Measurements from ENCODE around the gene LACC1. TPM values are rescaled to one million over a fixed set of nuclear protein-coding genes. Genes with fewer than 3 reads are reported as not detected.

The LACC1 gene
- total RNA-seq, 1 experiment from 2014 or later = 3.4 TPM

GRCh38 chr13:43883631-43884030 lies 3.9 kb downstream of the LACC1 start:
- DNase-seq (ENCODE audit: low read depth) = no peak

GRCh38 chr13:43884222-43884621 lies 4.5 kb downstream of the LACC1 start:
- no peak for DNase-seq (ENCODE audit: low read depth)

DNA sequence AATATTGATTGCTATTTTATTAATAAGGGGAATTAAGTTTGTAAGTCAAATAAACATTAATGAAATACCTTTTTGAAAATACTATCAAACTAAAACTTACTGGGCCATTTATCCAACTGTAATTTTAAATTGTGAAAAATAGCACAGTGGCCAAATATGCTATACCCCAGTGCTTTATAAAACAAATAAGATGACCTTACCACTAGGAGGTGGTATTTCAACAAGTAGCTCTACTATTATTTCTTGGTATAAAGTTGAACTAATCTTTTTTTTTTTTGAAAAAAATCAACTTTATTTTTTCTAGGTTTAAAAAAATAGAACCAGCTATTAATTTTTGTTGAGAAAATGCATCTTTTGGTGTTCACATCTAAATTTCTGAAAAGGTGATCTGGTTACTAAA lies 14.7 kb downstream of the LACC1 start:
- DNase-seq (ENCODE audit: low read depth) = no peak

DNA sequence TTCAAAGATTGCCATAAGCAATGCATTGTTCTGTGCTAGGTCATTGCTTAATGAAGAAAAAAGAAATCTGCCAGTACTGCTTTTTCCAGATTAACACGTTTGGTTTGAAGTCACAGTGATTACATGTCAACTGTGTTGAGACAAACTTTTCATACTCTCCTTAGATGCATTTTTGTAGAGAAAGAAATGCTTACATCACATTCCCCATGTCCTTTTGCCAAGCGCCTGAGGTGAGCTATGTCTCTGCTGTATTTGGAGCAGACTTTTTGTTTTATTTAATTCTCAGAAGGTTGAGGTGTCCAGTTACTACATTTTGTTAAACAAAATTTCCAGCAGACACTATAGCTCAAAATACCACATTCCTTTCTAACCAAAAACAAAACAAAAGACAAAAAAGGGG lies 16.2 kb downstream of the LACC1 start:
- peak; percentile 41 for DNase-seq (ENCODE audit: low read depth)

GRCh38 chr13:43905435-43906031 lies 25.8 kb downstream of the LACC1 start:
- peak; percentile 64 for DNase-seq (ENCODE audit: low read depth)

GRCh38 chr13:43908156-43909126 lies 28.7 kb downstream of the LACC1 start:
- peak; percentile 58 for DNase-seq (ENCODE audit: low read depth)

DNA sequence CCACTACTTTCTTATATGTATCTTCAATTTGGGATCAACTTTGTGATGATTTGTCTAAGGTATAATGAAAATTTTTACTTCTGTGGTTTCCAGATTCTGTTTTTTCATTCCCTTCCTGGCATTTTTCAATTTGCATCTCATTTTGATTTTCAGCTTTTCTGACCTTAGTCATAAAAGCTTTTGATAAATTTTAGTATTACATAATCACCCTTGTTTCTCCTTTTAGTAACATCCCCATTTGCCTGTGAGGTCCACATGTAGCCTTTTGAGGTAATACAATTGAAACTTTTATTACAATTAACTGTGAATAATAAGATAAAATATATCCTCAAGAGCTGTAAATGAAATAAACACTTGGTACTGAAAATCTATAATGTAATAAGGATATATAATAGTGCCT lies 31.2 kb downstream of the LACC1 start:
- DNase-seq (ENCODE audit: low read depth) = no peak

GRCh38 chr13:43911278-43911677 lies 31.6 kb downstream of the LACC1 start:
- no peak for DNase-seq (ENCODE audit: low read depth)

GRCh38 chr13:43911871-43912270 lies 32.2 kb downstream of the LACC1 start:
- no peak for DNase-seq (ENCODE audit: low read depth)

- DNase-seq (ENCODE audit: low read depth) = peak; percentile 18
Observed at GRCh38 chr13:43915451-43915850, 35.7 kb downstream of the LACC1 start.

DNA sequence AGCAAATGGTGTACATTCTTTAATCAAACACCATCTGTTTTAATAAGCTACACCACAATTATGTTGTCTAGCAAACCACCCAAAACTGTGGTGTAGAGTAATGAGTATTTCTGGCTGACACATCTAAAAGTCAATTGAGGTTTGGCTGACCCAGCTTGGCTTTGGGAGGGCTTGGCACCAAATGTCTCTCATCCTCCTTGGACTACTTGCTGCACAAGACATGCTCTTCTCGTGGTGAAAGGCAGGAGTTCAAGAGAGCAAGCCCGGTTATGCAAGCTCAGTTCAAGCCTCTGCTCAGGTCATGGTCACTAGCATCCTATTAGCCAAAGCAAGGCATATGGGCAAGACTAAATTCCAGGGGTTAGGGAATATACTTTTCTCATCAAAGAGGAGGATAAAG lies 37.1 kb downstream of the LACC1 start:
- peak; percentile 2 for DNase-seq (ENCODE audit: low read depth)

GRCh38 chr13:43918636-43919035 lies 38.9 kb downstream of the LACC1 start:
- no peak for DNase-seq (ENCODE audit: low read depth)

GRCh38 chr13:43920965-43921674 lies 41.4 kb downstream of the LACC1 start:
- DNase-seq (ENCODE audit: low read depth) = peak; percentile 14

DNA sequence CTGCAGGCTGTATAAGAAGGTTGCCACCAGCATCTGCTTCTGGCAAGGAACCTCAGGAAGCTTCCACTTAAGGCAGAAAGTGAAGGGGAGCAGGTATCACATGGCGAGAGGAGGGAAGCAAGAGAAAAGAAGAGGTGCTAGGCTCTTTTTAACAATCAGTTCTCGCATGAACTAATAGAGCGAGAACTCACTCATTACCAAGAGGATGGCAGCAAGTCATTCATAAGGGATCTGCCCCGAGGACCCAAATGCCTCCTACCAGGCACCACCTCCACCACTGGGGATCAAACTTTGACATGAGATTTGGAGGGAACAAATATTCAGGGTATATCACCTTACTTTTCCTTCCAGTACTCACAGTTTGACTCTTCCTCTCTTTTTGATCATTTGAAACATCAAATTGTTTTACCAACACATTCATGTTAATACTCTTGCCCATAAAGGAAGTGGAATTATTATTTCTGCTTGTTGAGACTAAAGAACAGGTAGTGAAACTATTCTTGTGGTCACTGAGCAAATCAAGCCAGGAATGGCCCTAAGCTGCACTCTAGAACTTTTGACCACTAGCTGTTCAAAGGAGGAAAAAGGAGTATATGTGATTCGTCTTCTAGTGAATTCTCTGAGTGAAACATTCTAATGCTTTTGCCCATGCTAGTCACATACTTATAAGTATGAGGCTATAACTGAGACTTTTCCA lies 45.0 kb downstream of the LACC1 start:
- DNase-seq (ENCODE audit: low read depth) = no peak

- no peak for DNase-seq (ENCODE audit: low read depth)
Observed at GRCh38 chr13:43929947-43930346, 50.2 kb downstream of the LACC1 start.

DNA sequence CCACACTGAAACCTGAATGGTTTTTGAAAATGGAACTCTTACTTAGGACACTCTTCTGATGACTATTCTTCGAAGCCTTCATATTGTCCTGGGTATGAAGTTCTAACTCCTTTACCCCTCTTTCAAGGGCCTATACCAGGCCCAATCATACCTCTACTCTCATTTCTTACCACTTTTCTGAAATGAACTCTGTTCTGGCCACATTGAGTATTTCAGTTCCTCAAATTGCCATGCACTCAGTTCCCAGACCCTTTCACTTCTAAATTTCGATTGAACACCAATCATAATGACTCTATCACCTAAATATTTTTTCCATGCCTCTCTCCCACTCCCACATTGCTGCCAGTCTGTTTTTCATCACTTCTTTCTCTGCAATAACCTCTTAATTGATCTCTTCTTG lies 53.7 kb downstream of the LACC1 start:
- DNase-seq (ENCODE audit: low read depth) = no peak

DNA sequence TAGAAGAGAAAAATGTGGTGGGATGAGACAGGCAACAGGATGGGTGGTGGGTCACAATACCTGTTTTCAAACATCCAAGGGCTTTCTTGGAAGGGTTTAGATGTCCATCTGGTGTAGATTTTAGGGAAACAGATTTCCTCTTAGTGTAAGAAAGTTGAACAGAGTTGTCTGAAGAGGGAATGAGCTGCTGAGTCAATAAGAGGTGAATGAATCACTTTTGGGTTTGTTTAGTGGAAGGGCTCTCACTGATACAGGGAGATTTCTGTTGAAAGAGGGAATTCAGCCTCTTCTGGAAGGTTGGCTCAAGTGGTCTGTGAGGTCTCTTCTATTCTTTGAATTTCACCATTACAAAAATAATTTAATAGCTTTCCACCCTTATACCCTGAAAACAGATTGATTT lies 54.6 kb downstream of the LACC1 start:
- peak; percentile 4 for DNase-seq (ENCODE audit: low read depth)

DNA sequence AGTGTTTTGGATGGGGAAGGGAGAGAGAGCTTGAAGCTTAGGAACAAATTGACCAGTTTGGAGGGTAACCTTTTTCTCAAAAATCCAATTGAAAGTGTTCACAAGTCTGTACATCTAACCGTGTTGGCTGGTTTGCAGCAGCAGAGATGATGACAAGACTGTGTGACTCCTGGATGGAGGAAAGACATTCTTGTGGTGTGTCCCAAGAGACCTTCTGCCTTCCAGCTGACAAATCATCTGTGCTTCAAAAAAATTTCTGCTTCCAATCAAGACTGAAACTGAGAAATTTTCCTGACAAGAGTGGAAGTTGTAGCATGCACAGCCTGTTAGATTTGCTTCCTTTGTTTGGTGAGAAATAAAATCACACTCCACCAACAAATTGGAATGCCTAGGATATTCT lies 56.2 kb downstream of the LACC1 start:
- DNase-seq (ENCODE audit: low read depth) = no peak

DNA sequence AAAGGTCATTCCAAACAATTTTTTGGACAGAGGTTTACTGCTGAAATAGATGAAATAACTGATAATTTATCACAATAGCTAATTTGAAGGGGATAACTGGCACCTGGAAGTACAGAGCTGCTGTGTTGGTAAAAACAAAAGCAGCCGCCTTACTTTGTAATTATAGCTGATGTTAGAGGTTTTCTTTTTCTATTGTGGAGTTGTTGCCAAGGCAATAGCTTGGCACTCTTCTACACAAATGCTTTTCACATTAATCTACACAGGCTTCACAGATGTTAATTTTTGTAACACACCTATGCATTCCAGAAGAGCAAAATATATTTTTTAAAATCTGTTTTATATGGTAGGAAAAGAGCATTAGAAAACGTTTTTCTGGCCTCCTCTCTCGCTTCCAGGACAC lies 56.9 kb downstream of the LACC1 start:
- DNase-seq (ENCODE audit: low read depth) = no peak

- no peak for DNase-seq (ENCODE audit: low read depth)
Observed at GRCh38 chr13:43937839-43938238, 58.1 kb downstream of the LACC1 start.

- no peak for DNase-seq (ENCODE audit: low read depth)
Observed at GRCh38 chr13:43938449-43938848, 58.7 kb downstream of the LACC1 start.

- no peak for DNase-seq (ENCODE audit: low read depth)
Observed at GRCh38 chr13:43939086-43939485, 59.4 kb downstream of the LACC1 start.
